H1 (cell line): Measurements from ENCODE around the gene MAN1C1. TPM values are rescaled to one million over a fixed set of nuclear protein-coding genes. Genes with fewer than 3 reads are reported as not detected.

Experiments
- CHD7 ChIP-seq: fragments of 300-600 bp; sonication (generic); IDR thresholded peaks from 2 replicates; pipeline ENCODE4 v1.7.1; 2012; ENCODE audit warnings: low read length, moderate library complexity, mild to moderate bottlenecking, inconsistent platforms; ENCODE audit not compliant: insufficient replicate concordance
- CTBP2 ChIP-seq: IDR thresholded peaks from 2 replicates; pipeline ENCODE4 v1.7.0; 2011; ENCODE audit warnings: borderline replicate concordance, mild to moderate bottlenecking, moderate library complexity, mixed read lengths, low read length; ENCODE audit not compliant: insufficient read depth, insufficient read length
- CTCF ChIP-seq, 3 experiments: IDR thresholded peaks; 1 replicate in 2 of 3; 2 replicates in 1 of 3; pipeline versions ENCODE4 v1.5.1 to v1.6.1; 2011; ENCODE audit warnings: low read length in 3 of 3, mild to moderate bottlenecking in 3 of 3, inconsistent platforms in 2 of 3, low read depth in 1 of 3, moderate library complexity in 1 of 3; ENCODE audit not compliant: insufficient read depth in 1 of 3; ENCODE audit errors: control extremely low read depth in 1 of 3
- polyA plus RNA-seq, 7 experiments: library from polyadenylated mRNA; depleted of rRNA in 3 of 7; stranded (reverse) in 5 of 7; unstranded in 2 of 7; fragments of >200 nt in 5 of 7; fragments of 200-250 nt in 2 of 7; gene quantifications; 1 replicate in 5 of 7; 2 replicates in 1 of 7; 4 replicates in 1 of 7; pipeline versions ENCODE4 v1.2.1 to v1.2.3, GENCODE V29; 2011 to 2013; ENCODE audit warnings: missing spikeins in 2 of 7, mixed read lengths in 2 of 7
- total RNA-seq: library from RNA; stranded (reverse); fragmentation: NEBNext Ultra II Directional; extraction: Animal tissue kit (Norgen Biotek cat#: 25700); gene quantifications from 2 replicates; pipeline ENCODE4 v1.2.1, GENCODE V29; 2021

Gene MAN1C1
- total and polyA plus RNA-seq, 2 of the 8 experiments (the other 6 are each of a cell fraction or from before 2014, with no cell fraction given), result 7.8 to 15.2 TPM

- no peak for TF ChIP-seq CHD7
- no peak for TF ChIP-seq CTCF (IDR thresholded peaks at IDR 0.05; ENCODE audit: control extremely low read depth in 1 of 3, insufficient read depth in 1 of 3, low read depth in 1 of 3, low read length in 3 of 3)
- no peak for TF ChIP-seq CTBP2
Measured at GRCh38 chr1:25705699-25706098, 89.1 kb downstream of the MAN1C1 start (continued).
